ENCODE results near the gene MAP2.

MAP2 gene

GRCh38 chr2:209424781-209425470, 1.1 kb downstream of the MAP2 start:
- DNase-seq = no peak

GRCh38 chr2:209425471-209426071, 1.7 kb downstream of the MAP2 start:
- peak; percentile 33 for DNase-seq

GRCh38 chr2:209426432-209426831, 2.6 kb downstream of the MAP2 start:
- peak; percentile 7 for DNase-seq

GRCh38 chr2:209431701-209432100, 7.9 kb downstream of the MAP2 start:
- no peak for DNase-seq

- no peak for DNase-seq
Measured at GRCh38 chr2:209441541-209441940, 17.7 kb downstream of the MAP2 start.

GRCh38 chr2:209442939-209443338, 19.1 kb downstream of the MAP2 start:
- DNase-seq = no peak

GRCh38 chr2:209445485-209445884, 21.6 kb downstream of the MAP2 start:
- DNase-seq = no peak

- no peak for DNase-seq
Measured at GRCh38 chr2:209451209-209451834, 27.5 kb downstream of the MAP2 start.

GRCh38 chr2:209456489-209456888, 32.6 kb downstream of the MAP2 start:
- DNase-seq = no peak

GRCh38 chr2:209458008-209458979, 34.4 kb downstream of the MAP2 start:
- DNase-seq = no peak

GRCh38 chr2:209459359-209459758, 35.5 kb downstream of the MAP2 start:
- DNase-seq = no peak

- DNase-seq = no peak
Measured at GRCh38 chr2:209460151-209460761, 36.4 kb downstream of the MAP2 start.

- no peak for DNase-seq
Measured at GRCh38 chr2:209463226-209463625, 39.4 kb downstream of the MAP2 start.

- DNase-seq = no peak
Measured at GRCh38 chr2:209463835-209464234, 40.0 kb downstream of the MAP2 start.

- no peak for DNase-seq
Measured at GRCh38 chr2:209468846-209469245, 45.0 kb downstream of the MAP2 start.

GRCh38 chr2:209469481-209469880, 45.6 kb downstream of the MAP2 start:
- DNase-seq = no peak

- no peak for DNase-seq
Measured at GRCh38 chr2:209470466-209470865, 46.6 kb downstream of the MAP2 start.

- DNase-seq = no peak
Measured at GRCh38 chr2:209471037-209471436, 47.2 kb downstream of the MAP2 start.

GRCh38 chr2:209472112-209472832, 48.4 kb downstream of the MAP2 start:
- DNase-seq = no peak

- no peak for DNase-seq
Measured at GRCh38 chr2:209472871-209473270, 49.0 kb downstream of the MAP2 start.

- DNase-seq = peak; percentile 11
Measured at GRCh38 chr2:209473930-209474419, 50.1 kb downstream of the MAP2 start.

GRCh38 chr2:209474960-209475359, 51.1 kb downstream of the MAP2 start:
- DNase-seq = no peak

All from RPMI8226 (cell line).